Neural cell (in vitro differentiated cells): Measurements from ENCODE around the gene ZNF750.

ENCODE experiments used
- EZH2 ChIP-seq: fragments of 200-600, 300-800 bp; shearing (Covaris generic), sonication (generic); IDR thresholded peaks from 2 replicates; pipeline ENCODE4 v1.6.1; 2014; ENCODE audit warnings: antibody characterized with exemption, low read length, borderline replicate concordance, mild to moderate bottlenecking; ENCODE audit not compliant: insufficient read depth, poor library complexity, severe bottlenecking
- POLR2AphosphoS5 ChIP-seq: IDR thresholded peaks from 2 replicates; pipeline ENCODE4 v1.6.1; 2012
- RAD21 ChIP-seq: fragments of 450-650 bp; conservative IDR thresholded peaks from 2 replicates; pipeline ENCODE4 v1.6.1; 2014; ENCODE audit warnings: antibody characterized with exemption, mild to moderate bottlenecking, moderate library complexity
- SMC3 ChIP-seq: fragments of 450-650 bp; conservative IDR thresholded peaks from 2 replicates; pipeline ENCODE4 v1.6.1; 2014; ENCODE audit warnings: antibody characterized with exemption, mild to moderate bottlenecking, moderate library complexity; ENCODE audit not compliant: poor library complexity
- TAF1 ChIP-seq: IDR thresholded peaks from 2 replicates; pipeline ENCODE4 v1.6.1; 2012; ENCODE audit warnings: low read depth
- TF ChIP-seq, protein P1 (sequence below): fragments of 450-650 bp; IDR thresholded peaks from 2 replicates; pipeline ENCODE4 v1.5.1; 2014; ENCODE audit warnings: antibody characterized with exemption, mild to moderate bottlenecking, moderate library complexity; ENCODE audit not compliant: poor library complexity, severe bottlenecking
- TF ChIP-seq, protein P2 (sequence below): IDR thresholded peaks from 2 replicates; pipeline ENCODE4 v1.6.1; 2012; ENCODE audit warnings: borderline replicate concordance

DNA sequence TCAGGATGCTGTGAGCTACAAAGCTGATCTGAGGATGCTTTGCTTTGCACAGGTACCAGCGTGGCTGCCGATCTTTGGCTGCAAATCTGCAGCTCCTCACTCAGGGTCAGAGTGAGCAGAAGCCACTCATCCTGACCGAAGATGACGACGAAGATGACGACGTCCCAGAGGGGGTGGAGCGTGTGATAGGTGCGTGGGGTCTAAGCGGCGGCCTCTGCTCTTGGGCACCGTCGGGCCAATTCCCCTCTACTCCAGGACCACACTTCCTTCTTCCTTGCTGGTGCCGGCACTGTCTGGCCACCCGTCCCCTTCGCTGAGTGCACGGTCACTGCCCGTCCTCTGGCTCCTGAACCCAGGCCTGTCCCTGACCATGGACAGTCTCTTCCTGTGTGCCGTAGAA is 34.0 kb downstream of the ZNF750 start:
- TF ChIP-seq TAF1 (no peak), SMC3 (no peak), EZH2 (no peak), POLR2AphosphoS5 (no peak), RAD21 (no peak)
- TF ChIP-seq, protein P1, sequence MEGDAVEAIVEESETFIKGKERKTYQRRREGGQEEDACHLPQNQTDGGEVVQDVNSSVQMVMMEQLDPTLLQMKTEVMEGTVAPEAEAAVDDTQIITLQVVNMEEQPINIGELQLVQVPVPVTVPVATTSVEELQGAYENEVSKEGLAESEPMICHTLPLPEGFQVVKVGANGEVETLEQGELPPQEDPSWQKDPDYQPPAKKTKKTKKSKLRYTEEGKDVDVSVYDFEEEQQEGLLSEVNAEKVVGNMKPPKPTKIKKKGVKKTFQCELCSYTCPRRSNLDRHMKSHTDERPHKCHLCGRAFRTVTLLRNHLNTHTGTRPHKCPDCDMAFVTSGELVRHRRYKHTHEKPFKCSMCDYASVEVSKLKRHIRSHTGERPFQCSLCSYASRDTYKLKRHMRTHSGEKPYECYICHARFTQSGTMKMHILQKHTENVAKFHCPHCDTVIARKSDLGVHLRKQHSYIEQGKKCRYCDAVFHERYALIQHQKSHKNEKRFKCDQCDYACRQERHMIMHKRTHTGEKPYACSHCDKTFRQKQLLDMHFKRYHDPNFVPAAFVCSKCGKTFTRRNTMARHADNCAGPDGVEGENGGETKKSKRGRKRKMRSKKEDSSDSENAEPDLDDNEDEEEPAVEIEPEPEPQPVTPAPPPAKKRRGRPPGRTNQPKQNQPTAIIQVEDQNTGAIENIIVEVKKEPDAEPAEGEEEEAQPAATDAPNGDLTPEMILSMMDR, result no peak
- TF ChIP-seq, protein P2, sequence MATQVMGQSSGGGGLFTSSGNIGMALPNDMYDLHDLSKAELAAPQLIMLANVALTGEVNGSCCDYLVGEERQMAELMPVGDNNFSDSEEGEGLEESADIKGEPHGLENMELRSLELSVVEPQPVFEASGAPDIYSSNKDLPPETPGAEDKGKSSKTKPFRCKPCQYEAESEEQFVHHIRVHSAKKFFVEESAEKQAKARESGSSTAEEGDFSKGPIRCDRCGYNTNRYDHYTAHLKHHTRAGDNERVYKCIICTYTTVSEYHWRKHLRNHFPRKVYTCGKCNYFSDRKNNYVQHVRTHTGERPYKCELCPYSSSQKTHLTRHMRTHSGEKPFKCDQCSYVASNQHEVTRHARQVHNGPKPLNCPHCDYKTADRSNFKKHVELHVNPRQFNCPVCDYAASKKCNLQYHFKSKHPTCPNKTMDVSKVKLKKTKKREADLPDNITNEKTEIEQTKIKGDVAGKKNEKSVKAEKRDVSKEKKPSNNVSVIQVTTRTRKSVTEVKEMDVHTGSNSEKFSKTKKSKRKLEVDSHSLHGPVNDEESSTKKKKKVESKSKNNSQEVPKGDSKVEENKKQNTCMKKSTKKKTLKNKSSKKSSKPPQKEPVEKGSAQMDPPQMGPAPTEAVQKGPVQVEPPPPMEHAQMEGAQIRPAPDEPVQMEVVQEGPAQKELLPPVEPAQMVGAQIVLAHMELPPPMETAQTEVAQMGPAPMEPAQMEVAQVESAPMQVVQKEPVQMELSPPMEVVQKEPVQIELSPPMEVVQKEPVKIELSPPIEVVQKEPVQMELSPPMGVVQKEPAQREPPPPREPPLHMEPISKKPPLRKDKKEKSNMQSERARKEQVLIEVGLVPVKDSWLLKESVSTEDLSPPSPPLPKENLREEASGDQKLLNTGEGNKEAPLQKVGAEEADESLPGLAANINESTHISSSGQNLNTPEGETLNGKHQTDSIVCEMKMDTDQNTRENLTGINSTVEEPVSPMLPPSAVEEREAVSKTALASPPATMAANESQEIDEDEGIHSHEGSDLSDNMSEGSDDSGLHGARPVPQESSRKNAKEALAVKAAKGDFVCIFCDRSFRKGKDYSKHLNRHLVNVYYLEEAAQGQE, result no peak
